MM.1S (cell line): ENCODE results near the gene CLTC.

Experiments used
- CTCF ChIP-seq: fragments of 300-600 bp; sonication (generic); IDR thresholded peaks from 2 replicates; pipeline ENCODE4 v1.5.1; 2016; ENCODE audit warnings: antibody characterized with exemption, low read length, mixed read lengths
- EZH2 ChIP-seq: fragments of 300-600 bp; sonication (generic); optimal IDR thresholded peaks from 2 replicates; pipeline ENCODE3; 2017; ENCODE audit warnings: low read depth, mild to moderate bottlenecking, antibody characterized with exemption, low read length, mixed read lengths

- TF ChIP-seq CTCF (no peak), EZH2 (no peak)
These were observed 92.2 kb downstream of the CLTC start for GRCh38 chr17:59711936-59712335.
